T-helper 2 cell treated with Interferon-gamma antibody and Interleukin-4, amounts not matched to agents 100 ng/mL and 5 ng/mL, for 36 hours (primary cell): ENCODE data around the gene TCF3. TPM values are rescaled to one million over a fixed set of nuclear protein-coding genes. Genes with fewer than 3 reads are reported as not detected.

ENCODE experiments used
- intact Hi-C: fragments of 100-400 bp; cut with micrococcal nuclease; formaldehyde crosslinking; loops from one replicate; pipeline ENCODE4 v1.15.1; 2023
- total RNA-seq: library from RNA; stranded (reverse); gene quantifications from 2 replicates; pipeline ENCODE4 v1.2.3, GENCODE V29; 2022

The TCF3 gene
- total RNA-seq, 1 donor from 2014 or later: 88.5 TPM

GRCh38 chr19:1631557-1632100 is 20.8 kb downstream of the TCF3 start:
- intact Hi-C loops: no loop called here

GRCh38 chr19:1630811-1631210 is 21.6 kb downstream of the TCF3 start:
- intact Hi-C loops: no loop called here

- intact Hi-C loops: no loop called here
Measured at GRCh38 chr19:1630012-1630411, 22.4 kb downstream of the TCF3 start.

- intact Hi-C loops: no loop called here
Measured at GRCh38 chr19:1629256-1629808, 23.1 kb downstream of the TCF3 start.

- intact Hi-C loops: no loop called here
Measured at GRCh38 chr19:1627194-1627593, 25.2 kb downstream of the TCF3 start.

GRCh38 chr19:1626417-1627010 is 25.9 kb downstream of the TCF3 start:
- intact Hi-C loops: no loop called here

GRCh38 chr19:1624458-1624857 is 28.0 kb downstream of the TCF3 start:
- intact Hi-C loops: no loop called here

- intact Hi-C loops: no loop called here
Measured at GRCh38 chr19:1622541-1622940, 29.9 kb downstream of the TCF3 start.

- intact Hi-C loops: no loop called here
Measured at GRCh38 chr19:1622007-1622406, 30.4 kb downstream of the TCF3 start.

GRCh38 chr19:1621574-1621973 is 30.8 kb downstream of the TCF3 start:
- intact Hi-C loops: no loop called here

- intact Hi-C loops: no loop called here
Measured at GRCh38 chr19:1621021-1621420, 31.4 kb downstream of the TCF3 start.

- intact Hi-C loops: no loop called here
Measured at GRCh38 chr19:1620502-1620901, 31.9 kb downstream of the TCF3 start.

- intact Hi-C loops: no loop called here
Measured at GRCh38 chr19:1619703-1620102, 32.7 kb downstream of the TCF3 start.

- intact Hi-C loops: no loop called here
Measured at GRCh38 chr19:1619094-1619439, 33.3 kb downstream of the TCF3 start.

- intact Hi-C loops: no loop called here
Measured at GRCh38 chr19:1618157-1619093, 34.0 kb downstream of the TCF3 start.

- intact Hi-C loops: no loop called here
Measured at GRCh38 chr19:1616875-1617274, 35.5 kb downstream of the TCF3 start.

GRCh38 chr19:1616396-1616795 is 36.0 kb downstream of the TCF3 start:
- intact Hi-C loops: no loop called here

GRCh38 chr19:1615156-1615765 is 37.2 kb downstream of the TCF3 start:
- intact Hi-C loops: no loop called here

- intact Hi-C loops: no loop called here
Measured at GRCh38 chr19:1613808-1614570, 38.4 kb downstream of the TCF3 start.

- intact Hi-C loops: no loop called here
Measured at GRCh38 chr19:1613146-1613545, 39.3 kb downstream of the TCF3 start.
